GM18502 (cell line): Measurements from ENCODE around the gene CHCHD1.

Experiments used
- ATAC-seq: cut with Tn5 transposase; IDR thresholded peaks from one replicate; pipeline ENCODE4 v1.9.1; 2021; ENCODE audit warnings: mild to moderate bottlenecking; ENCODE audit not compliant: unreplicated experiment, poor library complexity

The CHCHD1 gene

GRCh38 chr10:73808021-73808815, 26.4 kb downstream of the CHCHD1 start:
- ATAC-seq = no peak

GRCh38 chr10:73809061-73809818, 27.4 kb downstream of the CHCHD1 start:
- ATAC-seq = no peak

- ATAC-seq = no peak
Observed at GRCh38 chr10:73810358-73810734, 28.5 kb downstream of the CHCHD1 start.

DNA sequence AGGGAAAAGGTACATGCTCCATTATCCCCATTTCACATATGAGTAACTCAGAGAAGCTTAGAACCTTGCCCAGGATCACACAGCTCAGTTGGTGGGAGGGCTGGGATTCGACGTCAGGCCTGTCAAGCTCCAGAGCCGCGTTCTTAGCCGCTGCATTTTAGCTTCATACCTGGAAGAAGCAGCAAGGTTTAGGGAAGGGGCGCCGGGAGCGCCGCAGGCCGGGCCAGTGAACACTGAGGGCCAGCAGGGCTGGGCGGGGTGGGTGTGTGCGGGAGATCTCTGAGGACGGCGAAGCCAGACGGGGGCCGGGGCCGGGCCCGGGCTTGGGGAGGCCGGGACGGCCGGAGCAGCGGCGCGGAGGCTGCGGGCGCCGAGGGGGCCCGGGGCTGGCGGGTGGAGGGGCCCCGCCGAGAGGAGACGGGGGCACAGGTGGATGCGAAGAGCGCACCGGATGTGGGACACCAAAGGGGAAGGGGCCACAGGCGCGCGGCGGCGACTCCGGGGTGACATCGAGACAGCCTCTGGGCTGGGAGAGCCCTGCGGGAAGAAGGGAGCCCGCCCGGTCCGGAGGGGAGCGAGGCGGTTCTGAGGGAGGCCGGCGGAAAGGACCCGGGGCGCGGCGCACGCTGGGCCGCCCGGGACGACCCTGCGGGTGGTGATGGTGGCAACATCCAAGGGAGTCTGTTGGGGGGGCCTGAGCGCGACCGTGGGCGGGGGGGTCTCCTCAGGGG, 29.1 kb downstream of the CHCHD1 start:
- ATAC-seq = peak; percentile 34

DNA sequence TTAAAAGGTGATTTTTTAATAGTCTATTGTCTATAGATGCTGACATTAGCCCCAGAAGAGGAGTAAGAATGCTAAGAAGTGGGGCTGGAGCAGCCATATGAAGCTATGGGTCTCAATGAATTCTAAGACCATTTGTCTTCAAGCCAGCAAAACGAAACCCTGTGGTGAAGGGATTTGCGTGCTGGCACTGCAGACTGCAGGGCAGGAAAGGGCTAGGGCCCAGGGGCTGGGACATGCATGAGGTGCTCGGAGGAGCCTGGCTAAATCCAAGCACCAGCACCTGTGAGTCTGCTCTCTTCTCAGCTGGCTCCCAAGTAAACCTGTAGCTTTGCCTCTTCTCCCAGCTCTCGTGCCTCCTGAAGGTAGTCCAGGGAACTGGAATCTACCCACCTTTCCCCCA, 30.8 kb downstream of the CHCHD1 start:
- ATAC-seq = no peak

GRCh38 chr10:73813333-73813732, 31.5 kb downstream of the CHCHD1 start:
- ATAC-seq = no peak

DNA sequence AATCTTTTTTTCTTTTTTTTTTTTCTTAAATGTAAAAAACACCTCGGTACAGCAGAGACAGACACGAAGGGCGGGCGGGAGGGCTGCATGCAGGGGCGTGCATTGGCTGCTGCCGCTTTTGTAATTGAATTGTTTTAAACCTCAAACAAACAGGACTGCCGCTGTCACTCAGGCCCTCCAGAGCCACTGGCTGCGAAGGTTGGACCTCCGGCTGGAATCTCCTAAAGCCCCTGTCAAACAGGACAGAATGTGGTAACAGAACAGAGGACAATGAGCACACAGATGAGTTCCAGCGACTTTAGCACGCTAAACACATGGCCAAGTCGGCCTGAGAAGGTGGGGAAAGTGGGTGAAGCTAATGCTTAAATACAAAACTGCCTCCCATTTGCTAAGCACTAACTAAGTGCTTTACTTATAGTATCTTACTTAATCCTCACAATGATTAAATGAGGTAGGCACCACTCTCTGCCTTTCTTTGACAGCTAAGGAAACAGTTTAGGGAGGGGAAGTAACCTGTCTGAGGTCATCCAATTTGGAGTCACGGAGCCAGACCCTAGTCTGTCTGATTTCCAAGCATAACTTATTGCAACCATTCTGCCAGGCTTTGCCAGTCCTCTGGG, 32.5 kb downstream of the CHCHD1 start:
- no peak for ATAC-seq

DNA sequence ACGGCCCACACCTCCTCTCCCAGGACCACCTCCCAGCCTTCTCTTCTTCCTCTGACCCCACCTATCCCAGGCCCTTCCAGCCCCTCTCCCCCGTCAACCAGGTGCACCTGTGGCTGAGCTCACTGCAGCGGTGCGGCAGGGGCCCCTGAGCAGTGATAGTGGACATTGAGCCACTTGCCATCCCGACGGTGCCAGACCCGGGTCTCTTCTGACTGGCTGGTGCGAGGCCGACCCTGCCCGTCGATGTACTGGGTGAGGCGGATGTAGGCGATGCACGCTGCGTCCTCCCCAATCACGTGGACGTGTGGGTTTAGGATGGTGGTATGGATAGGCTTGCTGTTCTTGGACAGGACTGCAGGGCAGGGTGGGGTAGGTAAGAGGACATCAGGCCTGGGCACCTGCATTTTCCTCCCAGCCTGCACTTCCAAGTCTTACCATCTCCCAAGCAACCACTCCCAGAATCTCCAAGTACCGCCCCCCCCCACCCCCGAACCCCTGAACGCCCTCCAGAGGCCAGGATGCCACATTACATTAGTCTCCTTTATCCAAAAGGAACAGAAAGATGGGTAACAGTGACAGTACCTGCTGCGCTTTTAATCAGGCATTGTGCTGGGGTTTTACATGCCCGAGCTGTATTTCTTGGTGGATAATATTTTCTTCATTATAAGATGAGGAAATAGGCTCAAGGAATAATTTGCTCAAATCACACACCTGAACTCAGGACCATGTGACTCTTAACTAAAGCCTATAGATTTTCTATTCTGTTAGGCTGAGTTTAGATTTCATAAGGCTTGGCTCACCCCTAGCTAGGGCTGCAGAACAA, 33.3 kb downstream of the CHCHD1 start:
- no peak for ATAC-seq

DNA sequence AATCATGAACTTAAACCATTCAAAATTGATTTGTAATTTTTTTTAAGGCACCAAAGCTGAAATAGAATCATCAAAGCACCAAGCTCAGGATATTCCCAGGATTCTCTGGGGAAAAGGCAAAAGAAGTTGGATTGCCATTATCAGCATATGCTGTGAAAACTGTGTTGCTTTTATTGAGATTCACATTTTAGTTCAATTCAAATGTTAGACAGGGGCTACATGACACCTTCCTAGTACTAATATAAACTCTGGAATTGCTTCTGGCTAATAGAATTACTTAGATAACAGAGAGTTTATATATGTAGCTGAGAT, 33.8 kb downstream of the CHCHD1 start:
- no peak for ATAC-seq

GRCh38 chr10:73816917-73817729, 35.3 kb downstream of the CHCHD1 start:
- ATAC-seq = no peak

DNA sequence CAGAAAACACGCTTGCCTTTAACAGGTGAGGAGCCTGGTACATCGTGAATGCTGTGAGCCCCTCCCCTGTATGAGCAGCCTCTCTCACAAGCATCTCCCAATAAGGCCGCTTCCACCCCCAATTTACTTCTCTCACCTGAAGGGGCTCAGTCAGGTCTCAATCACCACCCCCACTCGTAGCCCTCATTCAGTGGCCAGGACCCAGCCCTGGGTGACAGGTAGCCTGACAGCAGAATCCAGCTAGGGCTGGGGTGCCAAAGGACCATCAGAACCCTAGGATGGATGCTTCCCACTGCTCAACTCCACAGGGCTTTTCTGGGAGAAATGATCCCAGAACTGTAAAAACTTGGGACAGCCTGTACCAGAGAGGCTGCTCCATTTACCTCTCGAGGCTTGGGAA, 36.0 kb downstream of the CHCHD1 start:
- ATAC-seq = no peak

- no peak for ATAC-seq
Observed at GRCh38 chr10:73818402-73818801, 36.6 kb downstream of the CHCHD1 start.

DNA sequence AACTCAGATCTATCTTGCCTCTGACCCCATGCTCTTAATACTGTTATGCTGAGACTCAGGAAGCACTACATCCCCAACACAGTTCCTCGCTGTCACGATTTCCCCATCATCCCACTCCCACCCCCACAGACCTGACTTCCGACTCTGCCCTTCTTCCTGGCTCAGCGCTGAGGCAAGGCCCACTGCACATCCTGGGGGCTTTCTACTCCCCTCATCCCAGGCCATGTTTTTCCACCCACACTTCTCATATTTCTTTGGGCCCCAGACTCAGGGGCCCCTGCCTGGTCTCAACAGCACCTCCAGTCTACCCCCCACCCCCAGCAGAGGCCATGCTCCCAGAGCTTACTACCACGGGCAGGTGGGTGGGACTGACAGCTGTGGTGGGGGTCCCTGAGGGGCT, 37.2 kb downstream of the CHCHD1 start:
- no peak for ATAC-seq

DNA sequence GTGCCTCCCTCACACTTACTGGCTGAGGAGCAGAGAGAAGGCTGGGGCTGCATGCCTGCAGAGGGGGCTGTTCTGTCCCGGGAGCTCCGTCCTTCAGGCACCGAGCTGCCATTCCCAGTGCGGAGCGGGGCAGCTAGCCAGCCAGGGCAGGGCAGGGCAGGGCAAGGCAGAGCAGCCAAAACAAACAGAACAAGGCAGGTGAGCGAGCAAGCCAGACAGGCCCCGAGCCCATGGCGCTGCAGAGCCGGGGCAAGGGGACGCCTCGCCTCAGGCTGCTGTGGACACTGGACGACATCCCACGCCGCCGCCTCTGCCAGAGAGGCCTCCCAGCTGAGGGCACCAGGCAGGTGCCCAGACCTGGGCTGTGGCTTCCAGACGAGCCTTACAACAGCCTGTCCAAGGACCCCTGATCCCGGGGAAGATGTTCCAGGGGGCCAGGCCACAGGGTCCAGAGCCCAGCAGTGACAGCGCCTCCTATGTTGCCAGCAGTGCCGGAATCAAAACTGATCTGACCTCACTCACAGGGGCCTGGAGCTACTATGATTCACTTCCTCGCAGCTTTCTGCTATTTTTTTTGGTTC, 37.8 kb downstream of the CHCHD1 start:
- no peak for ATAC-seq

GRCh38 chr10:73823391-73823790, 41.5 kb downstream of the CHCHD1 start:
- no peak for ATAC-seq

GRCh38 chr10:73824146-73824725, 42.4 kb downstream of the CHCHD1 start:
- ATAC-seq = no peak

- no peak for ATAC-seq
Observed at GRCh38 chr10:73827346-73828089, 45.7 kb downstream of the CHCHD1 start.

GRCh38 chr10:73828161-73828560, 46.3 kb downstream of the CHCHD1 start:
- ATAC-seq = no peak
